BLaER1 treated with 17β-estradiol and CSF1 and Interleukin-3, amounts not matched to agents 10 nM and 100 nM (cell line): Measurements from ENCODE around the gene CX3CR1.

ENCODE experiments used
- H3K27ac ChIP-seq, 11 experiments: shearing (Covaris generic); formaldehyde crosslinking; 2 replicates each; pipeline ENCODE4 v1.8.1; 2022
- H3K27me3 ChIP-seq, 11 experiments: shearing (Covaris generic); formaldehyde crosslinking; 2 replicates each; pipeline ENCODE4 v1.8.1; 2022
- H3K36me3 ChIP-seq, 11 experiments: shearing (Covaris generic); formaldehyde crosslinking; 2 replicates each; pipeline ENCODE4 v1.8.1; 2022
- H3K4me1 ChIP-seq, 10 experiments: shearing (Covaris generic); formaldehyde crosslinking; 2 replicates each; pipeline ENCODE4 v1.8.1; 2022
- H3K4me2 ChIP-seq, 11 experiments: shearing (Covaris generic); formaldehyde crosslinking; 2 replicates each; pipeline ENCODE4 v1.8.1; 2022
- H3K4me3 ChIP-seq, 10 experiments: shearing (Covaris generic); formaldehyde crosslinking; 2 replicates each; pipeline ENCODE4 v1.8.1; 2022
- H3K9ac ChIP-seq, 11 experiments: shearing (Covaris generic); formaldehyde crosslinking; 2 replicates each; pipeline ENCODE4 v1.8.1; 2022
- H3K9me3 ChIP-seq, 11 experiments: shearing (Covaris generic); formaldehyde crosslinking; replicated peaks in 1 of 11; 2 replicates each; pipeline ENCODE4 v1.8.1; 2022
- H4K20me1 ChIP-seq, 11 experiments: shearing (Covaris generic); formaldehyde crosslinking; 2 replicates each; pipeline ENCODE4 v1.8.1; 2022
- Cebpa-rat ChIP-seq, 11 experiments: shearing (Covaris generic); IDR thresholded peaks; 2 replicates each; pipeline ENCODE4 v1.8.1; 2022

The CX3CR1 gene

DNA sequence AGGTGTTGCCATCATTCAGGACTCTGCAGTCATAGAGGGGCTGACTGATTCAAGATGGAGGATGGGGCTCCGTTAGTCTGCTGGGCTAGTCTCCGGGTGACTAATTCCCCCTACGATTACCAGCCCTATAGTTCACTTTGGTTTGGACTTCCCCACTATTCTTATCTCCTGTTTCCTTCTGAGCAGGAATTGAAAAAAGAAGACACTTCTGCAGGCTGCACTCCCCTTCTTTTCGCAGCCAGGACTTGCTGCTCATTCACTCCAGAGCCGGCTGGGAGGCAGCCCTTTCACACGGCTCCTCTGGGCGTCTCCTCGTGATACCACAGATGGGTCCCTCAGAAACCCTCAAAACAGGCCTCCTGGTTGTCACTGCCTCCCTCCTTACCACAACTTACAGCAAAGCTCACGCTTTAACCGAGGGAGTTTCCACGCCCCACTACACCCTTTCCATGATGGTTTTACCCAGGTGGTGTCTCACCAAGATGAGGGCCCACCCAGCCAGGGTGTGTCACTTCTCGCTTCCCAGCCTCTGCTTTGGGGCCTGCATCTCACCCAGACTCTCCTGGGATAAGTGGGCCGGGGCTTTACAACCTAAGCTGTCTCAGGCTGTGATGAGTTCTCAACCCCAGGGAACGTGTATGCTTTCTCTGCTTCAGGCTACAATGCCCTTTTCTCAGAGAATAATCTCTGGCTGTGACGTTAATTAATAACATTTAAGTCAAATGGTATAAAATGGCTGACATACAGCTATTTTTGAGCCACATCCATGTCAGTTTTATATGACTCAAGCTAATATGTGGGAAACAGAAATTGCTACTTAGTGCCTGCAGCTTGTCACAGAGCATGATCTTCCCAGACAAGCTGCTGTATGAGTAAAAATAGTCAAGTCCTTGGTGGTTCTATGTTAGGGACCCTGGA is 11.9 kb downstream of the CX3CR1 start:
- Histone ChIP-seq H4K20me1 (no peaks in the 10 kb centered on the region), H3K4me2 (peak overlapping the region; percentile 63 to 94 (median 80)), H3K27ac (peak overlapping the region in 10 of 11 experiments; percentile 27 to 65 (median 58); a peak in 19 of 22 replicates), H3K4me1 (peaks cover 29 to 100% (median 78%) of the 10 kb centered on the region in 10 experiments), H3K27me3 (no peaks in the 10 kb centered on the region), H3K9me3 (peaks cover 0 to 27% (median 0%) of the 10 kb centered on the region in 11 experiments; a peak in 5 of 22 replicates), H3K9ac (peak overlapping the region in 8 of 11 experiments; percentile 6 to 51 (median 17); a peak in 14 of 22 replicates), H3K36me3 (peaks cover 0 to 48% (median 0%) of the 10 kb centered on the region in 11 experiments; a peak in 10 of 22 replicates), H3K4me3 (0 out of 20 replicates have a peak overlapping the region, but pooled peaks of 1 of the 10 experiments have one; percentile 11)
- TF ChIP-seq Cebpa-rat (IDR thresholded peaks at IDR 0.05) = no peak

DNA sequence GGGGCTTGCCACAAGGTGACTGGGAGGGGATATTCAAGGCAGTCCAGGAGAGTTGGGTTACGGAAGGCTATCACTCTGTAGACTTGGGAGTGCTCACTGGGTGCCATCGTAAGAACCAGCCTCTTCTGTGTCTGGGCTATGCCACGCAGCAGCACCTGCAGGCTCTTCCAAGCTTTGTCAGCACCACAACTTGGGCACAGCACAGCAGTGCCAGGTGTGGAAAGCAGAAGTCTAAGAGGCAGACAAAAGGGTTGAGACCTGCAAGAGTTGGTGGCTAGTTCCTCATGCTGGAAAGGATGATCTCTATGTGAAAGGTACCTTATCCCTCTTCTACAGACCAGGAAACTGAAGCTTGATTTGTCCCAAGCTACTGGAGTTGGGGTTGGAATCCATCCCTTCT is 15.8 kb downstream of the CX3CR1 start:
- Histone ChIP-seq H3K4me3 (peak overlapping the region in 1 of 10 experiments; percentile 16; a peak in 1 of 20 replicates), H4K20me1 (no peaks in the 10 kb centered on the region), H3K9me3 (peaks cover 0 to 27% (median 0%) of the 10 kb centered on the region in 11 experiments; a peak in 5 of 22 replicates), H3K4me1 (peaks cover 51 to 95% (median 86%) of the 10 kb centered on the region in 10 experiments), H3K36me3 (peaks cover 0 to 41% (median 0%) of the 10 kb centered on the region in 11 experiments; a peak in 10 of 22 replicates), H3K27me3 (no peaks in the 10 kb centered on the region), H3K4me2 (peak overlapping the region in 8 of 11 experiments; percentile 11 to 94 (median 82); a peak in 12 of 22 replicates), H3K27ac (peak overlapping the region in 6 of 11 experiments; percentile 2 to 21 (median 11); a peak in 5 of 22 replicates), H3K9ac (no peak overlapping the region)
- no peak for TF ChIP-seq Cebpa-rat (IDR thresholded peaks at IDR 0.05)

DNA sequence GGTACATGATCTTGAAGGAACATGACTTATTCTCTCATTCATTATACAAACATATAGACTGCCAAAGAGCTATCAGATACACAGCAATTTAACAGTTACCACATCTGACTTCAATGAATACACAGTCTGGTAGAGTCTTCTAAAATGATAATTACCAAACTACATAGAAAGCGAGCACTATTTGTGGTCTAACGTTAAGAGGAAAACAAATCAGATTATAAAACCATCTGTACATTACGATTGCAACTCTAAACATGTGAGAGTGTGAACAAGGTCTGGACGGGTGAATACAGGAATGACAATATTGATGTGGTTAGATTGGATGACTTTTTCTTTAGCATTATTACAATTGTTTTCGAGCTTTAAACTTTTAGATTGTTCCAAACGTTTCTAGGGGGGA is 16.3 kb downstream of the CX3CR1 start:
- H3K27me3 ChIP-seq = no peaks in the 10 kb centered on the region
- H3K9ac ChIP-seq = no peak overlapping the region
- peaks cover 0 to 27% (median 0%) of the 10 kb centered on the region in 11 experiments; a peak in 5 of 22 replicates for H3K9me3 ChIP-seq
- H3K36me3 ChIP-seq = peaks cover 0 to 41% (median 0%) of the 10 kb centered on the region in 11 experiments; a peak in 10 of 22 replicates
- peak overlapping the region in 7 of 11 experiments; percentile 11 to 94 (median 88); a peak in 12 of 22 replicates for H3K4me2 ChIP-seq
- peak overlapping the region in 5 of 11 experiments; percentile 2 to 21 (median 8); a peak in 5 of 22 replicates for H3K27ac ChIP-seq
- peaks cover 50 to 95% (median 86%) of the 10 kb centered on the region in 10 experiments for H3K4me1 ChIP-seq
- no peak for TF ChIP-seq Cebpa-rat (IDR thresholded peaks at IDR 0.05)
- H4K20me1 ChIP-seq = no peaks in the 10 kb centered on the region
- H3K4me3 ChIP-seq = peak overlapping the region in 1 of 10 experiments; percentile 16; a peak in 1 of 20 replicates

DNA sequence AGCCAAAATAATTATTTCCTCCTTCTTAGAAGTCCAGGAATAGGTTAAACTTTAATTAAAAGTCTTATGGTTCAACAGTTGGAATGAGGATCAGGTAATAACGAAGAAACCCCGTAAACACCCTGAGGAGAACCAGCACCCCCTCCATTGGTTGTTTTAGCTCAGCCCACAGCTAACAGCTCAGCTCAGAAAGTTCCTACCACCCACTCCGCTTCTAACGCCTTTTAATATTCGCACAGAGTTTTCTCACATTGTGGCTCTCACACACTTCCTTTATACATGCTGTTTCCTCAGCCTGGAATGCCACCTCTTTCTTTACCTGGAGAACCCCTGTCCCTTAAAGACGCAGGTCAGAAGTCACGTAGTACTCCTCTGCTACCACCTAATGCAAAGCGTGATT is 17.0 kb downstream of the CX3CR1 start:
- no peaks in the 10 kb centered on the region for H3K27me3 ChIP-seq
- no peak for TF ChIP-seq Cebpa-rat (IDR thresholded peaks at IDR 0.05)
- peaks cover 42 to 95% (median 86%) of the 10 kb centered on the region in 10 experiments for H3K4me1 ChIP-seq
- 0 out of 20 replicates have a peak overlapping the region, but pooled peaks of 1 of the 10 experiments have one; percentile 10 for H3K4me3 ChIP-seq
- peak overlapping the region in 8 of 11 experiments; percentile 3 to 94 (median 87); a peak in 15 of 22 replicates for H3K4me2 ChIP-seq
- H3K9me3 ChIP-seq = peaks cover 0 to 27% (median 0%) of the 10 kb centered on the region in 11 experiments; a peak in 5 of 22 replicates
- H3K36me3 ChIP-seq = peaks cover 0 to 41% (median 0%) of the 10 kb centered on the region in 11 experiments; a peak in 10 of 22 replicates
- peak overlapping the region in 9 of 11 experiments; percentile 12 to 95 (median 84); a peak in 10 of 22 replicates for H3K27ac ChIP-seq
- peak overlapping the region in 2 of 11 experiments; percentile 16 to 20; a peak in 1 of 22 replicates for H3K9ac ChIP-seq
- no peaks in the 10 kb centered on the region for H4K20me1 ChIP-seq

DNA sequence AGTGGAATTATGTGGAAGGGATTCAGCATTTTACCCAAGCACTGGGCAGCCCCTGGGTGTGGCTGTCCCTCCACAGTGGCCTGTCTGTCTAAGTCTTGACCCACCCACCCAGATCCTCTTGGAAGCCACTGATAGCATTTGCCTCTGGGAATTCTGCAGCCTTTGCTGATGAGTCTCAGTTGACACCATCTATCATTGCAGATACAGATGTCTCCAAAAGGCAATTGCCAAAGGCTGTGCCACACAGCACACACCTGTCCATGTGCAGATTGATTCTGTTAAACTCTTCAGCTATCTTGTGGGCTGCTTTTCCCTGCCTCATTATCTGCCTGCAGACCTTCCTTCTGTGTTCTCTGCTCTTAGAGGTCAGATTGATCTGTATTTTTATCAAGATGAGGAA is 18.1 kb downstream of the CX3CR1 start:
- no peaks in the 10 kb centered on the region for H3K27me3 ChIP-seq

DNA sequence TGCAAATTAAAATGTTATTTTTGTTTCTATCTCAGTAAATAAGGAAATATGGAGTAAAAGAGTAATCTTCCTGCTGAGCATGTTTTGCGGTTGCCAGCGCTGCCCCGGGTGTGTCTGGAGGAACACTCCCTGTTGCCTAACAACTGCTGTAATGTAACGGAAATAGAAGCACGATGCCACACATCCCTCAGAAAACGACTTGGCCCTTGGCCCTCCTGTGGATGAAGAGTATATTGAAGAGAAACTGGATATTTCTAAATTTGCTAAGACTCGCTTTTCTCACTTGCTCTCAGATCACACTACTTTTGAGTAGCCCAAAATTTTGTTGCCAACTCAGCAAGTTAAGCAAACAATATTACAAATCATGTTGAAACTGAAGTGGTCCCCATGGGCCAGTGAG is 18.9 kb downstream of the CX3CR1 start:
- H3K4me1 ChIP-seq = peaks cover 35 to 95% (median 86%) of the 10 kb centered on the region in 10 experiments
- H3K9ac ChIP-seq = peak overlapping the region; percentile 48 to 73 (median 66); a peak in 20 of 22 replicates
- peak overlapping the region; percentile 55 to 95 (median 85); a peak in 21 of 22 replicates for H3K27ac ChIP-seq

More for the DNA sequence above, 18.1 kb downstream of the CX3CR1 start:
- peaks cover 0 to 39% (median 0%) of the 10 kb centered on the region in 11 experiments; a peak in 10 of 22 replicates for H3K36me3 ChIP-seq
- H3K4me3 ChIP-seq = peak overlapping the region in 2 of 10 experiments; percentile 8 to 17; a peak in 2 of 20 replicates
- peaks cover 35 to 95% (median 86%) of the 10 kb centered on the region in 10 experiments for H3K4me1 ChIP-seq
- peak overlapping the region; percentile 70 to 94 (median 86) for H3K4me2 ChIP-seq
- no peak for TF ChIP-seq Cebpa-rat (IDR thresholded peaks at IDR 0.05)
- H4K20me1 ChIP-seq = no peaks in the 10 kb centered on the region
- peak overlapping the region in 10 of 11 experiments; percentile 48 to 73 (median 66); a peak in 19 of 22 replicates for H3K9ac ChIP-seq
- H3K9me3 ChIP-seq = peaks cover 0 to 27% (median 0%) of the 10 kb centered on the region in 11 experiments; a peak in 5 of 22 replicates
- H3K27ac ChIP-seq = peak overlapping the region; percentile 55 to 95 (median 85); a peak in 21 of 22 replicates

DNA sequence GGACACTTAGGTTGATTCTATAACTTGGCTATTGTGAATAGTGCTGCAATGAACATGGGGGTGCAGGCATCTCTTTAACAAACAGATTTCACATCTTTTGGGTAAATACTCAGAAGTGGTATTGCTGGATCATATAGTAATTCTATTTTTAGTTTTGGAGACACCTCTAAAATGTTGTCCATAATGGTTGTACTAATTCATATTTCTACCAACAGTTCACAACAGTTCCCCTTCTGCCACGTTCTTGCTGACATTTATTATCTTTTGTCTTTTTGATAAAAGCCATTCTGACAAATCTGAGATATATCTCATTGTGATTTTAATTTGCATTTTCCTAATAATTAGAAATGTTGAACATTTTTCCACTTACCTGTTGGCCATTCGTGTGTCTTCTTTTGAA is 19.5 kb downstream of the CX3CR1 start:
- peak overlapping the region in 9 of 11 experiments; percentile 15 to 73 (median 60); a peak in 14 of 22 replicates for H3K9ac ChIP-seq
- peak overlapping the region; percentile 52 to 94 (median 84) for H3K4me2 ChIP-seq
- H3K4me3 ChIP-seq = no peak overlapping the region; a peak in 1 of 20 replicates
- H3K9me3 ChIP-seq = peaks cover 0 to 16% (median 0%) of the 10 kb centered on the region in 11 experiments; a peak in 5 of 22 replicates
- no peaks in the 10 kb centered on the region for H4K20me1 ChIP-seq
- peaks cover 0 to 25% (median 0%) of the 10 kb centered on the region in 11 experiments; a peak in 10 of 22 replicates for H3K36me3 ChIP-seq
- H3K27me3 ChIP-seq = no peaks in the 10 kb centered on the region
- H3K27ac ChIP-seq = peak overlapping the region; percentile 45 to 95 (median 85); a peak in 21 of 22 replicates
- peaks cover 39 to 94% (median 86%) of the 10 kb centered on the region in 10 experiments for H3K4me1 ChIP-seq
- TF ChIP-seq Cebpa-rat (IDR thresholded peaks at IDR 0.05) = no peak

More for the DNA sequence above, 18.9 kb downstream of the CX3CR1 start:
- peak; percentile 92 to 99 (median 97) for TF ChIP-seq Cebpa-rat (IDR thresholded peaks at IDR 0.05)
- no peaks in the 10 kb centered on the region for H3K27me3 ChIP-seq
- no peaks in the 10 kb centered on the region for H4K20me1 ChIP-seq
- H3K4me3 ChIP-seq = peak overlapping the region in 2 of 10 experiments; percentile 1 to 17; a peak in 2 of 20 replicates
- H3K4me2 ChIP-seq = peak overlapping the region; percentile 70 to 94 (median 86)
- H3K36me3 ChIP-seq = peaks cover 0 to 31% (median 0%) of the 10 kb centered on the region in 11 experiments; a peak in 10 of 22 replicates
- peaks cover 0 to 23% (median 0%) of the 10 kb centered on the region in 11 experiments; a peak in 5 of 22 replicates for H3K9me3 ChIP-seq
